ENCODE measurements around the gene NUTF2.

DNA sequence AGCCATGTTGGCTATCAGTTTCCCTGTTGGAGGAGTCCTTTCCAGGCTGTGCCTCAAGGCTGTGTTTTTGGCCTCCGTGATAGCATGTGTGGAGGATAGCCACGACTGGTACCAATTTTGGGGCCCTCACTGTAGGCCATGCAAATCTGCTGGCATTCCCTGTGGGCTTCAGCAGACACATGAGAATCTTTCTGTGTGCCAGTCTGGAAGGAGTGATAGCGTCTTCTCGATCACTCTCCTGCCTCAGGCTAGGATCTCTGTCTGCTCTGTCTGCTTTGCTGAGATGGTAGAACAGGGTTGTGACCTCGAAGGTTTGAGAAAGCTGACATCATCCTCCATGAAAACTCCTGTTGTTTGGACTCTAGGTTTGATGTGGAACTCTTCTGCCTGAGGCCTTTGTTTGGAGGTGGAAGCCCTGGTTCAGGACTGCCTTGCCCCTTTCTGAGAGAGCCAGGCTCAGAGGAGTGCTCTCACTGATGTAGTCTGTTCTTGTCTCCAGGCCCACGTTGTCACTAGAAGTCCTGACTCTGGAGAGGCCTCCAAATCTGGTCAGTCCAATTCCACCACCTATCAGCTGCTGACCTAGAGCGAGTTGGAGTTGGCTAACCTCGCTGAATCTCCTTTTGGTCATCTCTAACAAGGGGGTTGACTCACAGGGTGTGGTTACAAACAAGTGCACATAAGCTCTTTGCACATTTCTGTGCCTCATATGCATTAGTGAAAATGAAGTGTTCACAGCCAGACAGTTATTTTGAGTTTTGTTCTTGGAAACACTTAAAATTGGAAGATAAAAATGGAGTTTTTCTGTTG, 14.1 kb downstream of the NUTF2 start:
- no peak for TF ChIP-seq EZH2 (IDR thresholded peaks at IDR 0.05)
- TF ChIP-seq POLR2AphosphoS5 (IDR thresholded peaks at IDR 0.05; ENCODE audit: borderline replicate concordance, low read depth, low read length) = no peak

Measured in SK-N-MC (cell line).